HG02759 (cell line): Measurements from ENCODE around the gene OGFOD2.

Source experiments
- ATAC-seq: cut with Tn5 transposase; IDR thresholded peaks from one replicate; pipeline ENCODE4 v1.9.1; 2021; ENCODE audit warnings: mild to moderate bottlenecking, moderate library complexity; ENCODE audit not compliant: unreplicated experiment

OGFOD2 gene

GRCh38 chr12:122951406-122951805 lies 23.6 kb upstream of the OGFOD2 start:
- ATAC-seq: no peak

GRCh38 chr12:122951979-122952892 lies 22.8 kb upstream of the OGFOD2 start:
- peak; percentile 69 for ATAC-seq

GRCh38 chr12:122955156-122955555 lies 19.9 kb upstream of the OGFOD2 start:
- ATAC-seq: no peak

- ATAC-seq: no peak
Observed at GRCh38 chr12:122956035-122956434, 19.0 kb upstream of the OGFOD2 start.

GRCh38 chr12:122958198-122958888 lies 16.7 kb upstream of the OGFOD2 start:
- ATAC-seq: no peak

- no peak for ATAC-seq
Observed at GRCh38 chr12:122959566-122960192, 15.4 kb upstream of the OGFOD2 start.

GRCh38 chr12:122960193-122960569 lies 14.9 kb upstream of the OGFOD2 start:
- no peak for ATAC-seq

- no peak for ATAC-seq
Observed at GRCh38 chr12:122961531-122962329, 13.3 kb upstream of the OGFOD2 start.

GRCh38 chr12:122963941-122964265 lies 11.1 kb upstream of the OGFOD2 start:
- no peak for ATAC-seq

GRCh38 chr12:122964439-122965257 lies 10.4 kb upstream of the OGFOD2 start:
- ATAC-seq: no peak

GRCh38 chr12:122965321-122965751 lies 9.7 kb upstream of the OGFOD2 start:
- ATAC-seq: no peak

- peak; percentile 78 for ATAC-seq
Observed at GRCh38 chr12:122965851-122966742, 8.9 kb upstream of the OGFOD2 start, which contains the start of gene ABCB9. ABCB9 (minus strand) TSS chr12:122966463; CDS start chr12:122960235, 6,228 bp downstream.

GRCh38 chr12:122966743-122967550 lies 8.1 kb upstream of the OGFOD2 start:
- ATAC-seq: no peak

GRCh38 chr12:122968104-122968503 lies 6.9 kb upstream of the OGFOD2 start:
- ATAC-seq: no peak

- no peak for ATAC-seq
Observed at GRCh38 chr12:122969676-122970075, 5.4 kb upstream of the OGFOD2 start.

GRCh38 chr12:122974274-122974891 lies 661 bp upstream of the OGFOD2 start:
- ATAC-seq: peak; percentile 77

GRCh38 chr12:122975790-122976647 lies 975 bp downstream of the OGFOD2 start:
- no peak for ATAC-seq
